DMS79 treated with DMSO at 0.1 percent for 48 hours (cell line): ENCODE results near the gene STXBP1.

ENCODE experiments used
- DNase-seq: peaks from one replicate; lab custom pipeline; 2025; lab: John Stamatoyannopoulos, UW

The STXBP1 gene

DNA sequence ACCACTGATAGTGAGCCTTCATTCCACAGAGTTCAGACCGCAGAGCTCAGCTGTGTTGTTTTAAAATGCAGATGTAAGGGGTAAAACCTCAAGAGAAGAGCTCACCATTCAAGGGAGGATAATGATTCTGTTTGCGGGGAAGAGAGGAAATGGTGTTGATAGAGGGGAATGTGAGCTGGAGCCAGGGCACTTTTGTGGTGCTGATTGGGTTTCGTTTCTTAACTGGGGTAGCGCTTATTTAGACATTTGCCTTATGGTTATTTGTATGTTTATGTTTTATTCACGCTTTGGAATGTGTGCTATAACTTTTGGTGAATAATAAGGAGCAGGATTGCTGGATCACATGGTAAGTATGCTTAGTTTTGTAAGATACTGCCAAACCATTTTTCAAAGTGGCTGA, 42.5 kb downstream of the STXBP1 start:
- DNase-seq = no peak

DNA sequence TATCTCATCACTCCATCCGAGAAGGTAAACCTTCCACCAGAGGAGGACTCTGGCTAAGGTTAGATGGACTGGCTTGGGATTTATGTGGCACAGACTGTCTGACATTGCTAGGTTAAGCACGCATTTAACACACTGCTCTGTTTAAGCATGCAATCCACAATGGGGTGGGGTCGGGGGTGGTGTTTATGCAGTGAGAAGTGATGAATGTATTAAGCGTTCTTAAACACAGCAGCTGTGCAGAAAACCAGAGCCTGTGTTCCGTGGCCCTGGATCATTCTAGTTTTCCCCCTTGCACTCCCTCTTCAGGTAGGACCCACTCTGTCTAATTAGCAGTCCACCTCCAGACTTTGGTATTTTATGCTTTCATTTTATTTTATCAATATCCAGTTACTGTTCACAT, 46.4 kb downstream of the STXBP1 start:
- DNase-seq = no peak

DNA sequence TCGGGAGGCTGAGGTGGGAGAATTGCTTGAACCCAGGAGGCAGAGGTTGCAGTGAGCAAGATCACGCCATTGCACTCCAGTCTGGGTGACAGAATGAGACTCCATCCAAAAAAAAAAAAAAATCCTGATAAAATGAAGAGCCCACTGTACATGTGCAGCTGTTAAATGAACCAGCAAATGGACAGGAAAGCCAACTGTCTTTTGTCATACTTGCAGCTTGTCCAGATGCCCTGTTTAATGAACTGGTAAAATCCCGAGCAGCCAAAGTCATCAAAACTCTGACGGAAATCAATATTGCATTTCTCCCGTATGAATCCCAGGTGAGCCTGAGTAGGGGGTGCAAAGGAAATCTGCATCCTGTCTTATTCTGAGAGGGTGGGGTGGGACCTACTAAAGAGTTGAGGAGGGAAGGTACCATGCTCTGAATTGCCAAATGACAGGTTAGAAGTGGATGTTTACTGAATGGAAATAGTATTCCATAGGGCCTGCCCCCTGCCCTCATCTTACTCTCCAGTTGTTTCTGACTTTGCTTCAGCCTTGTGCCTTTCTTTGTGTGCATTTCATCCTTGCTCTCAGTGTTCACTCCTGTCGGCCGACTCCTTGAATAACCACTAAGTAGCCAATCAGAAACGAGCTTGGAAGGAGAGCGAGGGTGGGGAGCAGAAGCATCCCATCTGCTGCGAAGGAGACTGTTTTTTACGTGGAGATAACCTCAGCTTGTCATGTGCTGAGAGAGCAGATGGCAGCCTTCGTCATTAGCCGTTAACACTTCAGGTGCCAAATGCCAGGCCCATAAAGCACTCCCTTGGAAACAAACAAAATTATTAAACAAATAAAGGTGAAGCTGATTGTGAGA, 49.0 kb downstream of the STXBP1 start:
- no peak for DNase-seq

DNA sequence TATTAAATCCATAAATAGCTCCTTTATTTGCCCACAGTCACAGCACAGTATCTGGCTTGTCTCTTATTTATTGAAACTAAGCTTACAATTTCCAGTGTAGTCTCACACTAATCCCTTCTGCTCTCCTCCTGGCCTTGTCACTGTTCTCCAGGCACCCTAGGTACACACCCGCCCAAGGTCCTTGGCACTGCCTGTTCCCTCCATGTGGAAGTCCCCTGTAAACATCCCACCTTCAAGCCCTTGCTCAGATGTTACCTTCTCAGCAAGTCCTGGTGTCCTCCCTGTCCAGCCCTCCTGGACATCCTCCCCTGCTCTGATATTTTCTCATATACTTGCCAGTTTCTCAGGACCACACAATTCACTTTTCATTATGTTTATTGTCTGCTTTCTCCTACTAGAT, 50.5 kb downstream of the STXBP1 start:
- no peak for DNase-seq

DNA sequence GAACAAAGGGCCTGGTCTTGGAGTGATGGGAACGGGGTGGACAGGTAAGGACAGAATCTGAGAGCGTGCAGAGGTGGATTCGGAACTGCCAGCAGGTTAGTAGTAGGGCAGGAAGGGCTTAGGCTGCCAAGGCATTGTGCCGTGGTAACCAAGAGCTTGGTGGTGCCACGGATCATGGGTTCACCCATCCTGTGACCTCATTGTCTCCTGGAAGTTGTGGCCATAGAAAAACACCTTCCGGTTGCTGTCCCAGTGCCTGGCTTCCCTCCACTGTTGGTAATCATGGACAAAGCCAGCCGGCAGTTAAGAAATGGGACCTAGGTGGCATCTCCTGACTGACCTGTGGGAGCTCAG, 52.2 kb downstream of the STXBP1 start:
- no peak for DNase-seq

DNA sequence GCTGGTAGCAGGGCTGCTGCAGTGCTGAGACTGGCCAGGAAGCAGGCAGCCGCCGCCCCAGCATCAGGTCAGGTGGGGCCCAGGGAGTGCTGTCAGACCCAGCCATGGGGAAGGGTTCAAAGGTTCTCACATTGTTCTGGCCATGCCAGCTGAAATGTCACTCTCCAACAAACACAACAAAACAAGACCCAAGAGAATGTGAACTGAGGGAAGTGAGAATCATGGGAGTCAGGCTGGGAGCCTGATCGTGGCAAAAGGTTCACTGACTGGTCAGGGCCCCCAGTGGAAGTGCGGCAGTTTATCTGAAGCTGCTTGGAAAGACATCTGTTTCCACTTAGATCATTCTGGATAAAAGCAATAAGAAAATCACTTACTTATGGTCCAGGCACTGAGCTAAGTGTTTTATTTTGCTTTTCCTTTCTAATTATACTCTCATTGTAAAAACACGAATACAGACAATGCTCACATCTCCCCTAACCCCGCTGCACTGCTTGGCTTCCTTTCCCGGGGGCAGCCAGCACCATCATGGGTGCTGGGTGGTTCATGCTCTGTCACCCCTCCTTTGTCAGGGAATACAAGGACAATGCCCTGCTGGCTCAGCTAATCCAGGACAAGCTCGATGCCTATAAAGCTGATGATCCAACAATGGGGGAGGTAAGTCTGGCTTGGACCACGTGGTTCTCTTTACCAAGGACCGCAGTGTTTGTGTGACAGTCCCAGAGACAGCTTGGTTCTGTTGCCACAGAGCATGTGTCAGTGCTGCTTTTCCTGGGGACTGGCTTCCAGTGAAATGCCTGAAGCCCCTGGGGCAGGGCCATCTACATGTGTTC, 52.8 kb downstream of the STXBP1 start:
- DNase-seq = no peak

DNA sequence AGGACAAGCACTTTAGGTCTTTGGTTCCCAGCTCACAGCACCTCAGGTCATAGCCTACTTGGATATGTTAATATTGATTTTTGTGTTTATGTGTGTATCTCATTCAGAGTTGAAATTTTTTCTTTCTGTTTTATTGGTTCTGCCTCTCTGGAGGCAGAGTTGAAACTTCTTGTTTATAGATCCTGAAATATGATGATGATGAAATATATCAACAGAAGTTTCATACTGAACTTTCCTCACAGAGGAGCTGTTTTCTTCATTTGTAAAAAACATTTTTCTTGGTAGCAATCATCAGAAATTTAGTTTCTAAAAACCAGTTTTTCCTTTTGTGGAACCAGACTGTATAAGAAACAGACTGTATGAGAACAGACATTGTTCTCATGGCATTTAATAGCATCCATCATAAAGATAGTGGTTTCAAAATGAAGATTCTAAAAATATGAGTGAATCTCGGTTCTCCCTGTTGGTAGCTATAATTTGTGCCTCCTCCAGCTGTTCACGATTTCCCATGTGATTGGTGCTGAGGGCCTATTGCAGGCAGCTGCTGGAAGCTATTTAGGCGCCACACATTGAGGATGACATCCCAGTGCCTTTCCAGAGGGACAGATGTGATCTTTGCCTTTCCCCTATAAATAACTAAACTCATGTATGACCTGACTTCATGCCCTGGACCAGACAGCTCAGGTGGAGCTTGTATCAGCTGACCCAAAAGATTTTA, 55.2 kb downstream of the STXBP1 start:
- no peak for DNase-seq

DNA sequence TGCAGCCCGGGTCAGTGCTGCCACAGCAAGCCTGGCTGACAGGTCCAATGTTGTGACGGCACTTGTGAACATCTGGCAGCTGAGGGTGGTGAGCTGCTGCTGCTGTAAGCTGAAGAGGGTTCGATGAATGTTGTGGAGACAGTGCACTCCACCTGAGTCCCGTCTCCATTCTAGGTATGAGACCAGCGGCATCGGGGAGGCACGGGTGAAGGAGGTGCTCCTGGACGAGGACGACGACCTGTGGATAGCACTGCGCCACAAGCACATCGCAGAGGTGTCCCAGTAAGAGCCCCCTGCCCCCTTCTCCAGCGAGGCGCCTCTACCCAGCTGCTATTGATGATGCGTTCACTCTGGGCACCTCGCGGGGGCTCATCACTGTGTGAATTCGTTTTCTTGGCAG, 55.8 kb downstream of the STXBP1 start:
- no peak for DNase-seq

DNA sequence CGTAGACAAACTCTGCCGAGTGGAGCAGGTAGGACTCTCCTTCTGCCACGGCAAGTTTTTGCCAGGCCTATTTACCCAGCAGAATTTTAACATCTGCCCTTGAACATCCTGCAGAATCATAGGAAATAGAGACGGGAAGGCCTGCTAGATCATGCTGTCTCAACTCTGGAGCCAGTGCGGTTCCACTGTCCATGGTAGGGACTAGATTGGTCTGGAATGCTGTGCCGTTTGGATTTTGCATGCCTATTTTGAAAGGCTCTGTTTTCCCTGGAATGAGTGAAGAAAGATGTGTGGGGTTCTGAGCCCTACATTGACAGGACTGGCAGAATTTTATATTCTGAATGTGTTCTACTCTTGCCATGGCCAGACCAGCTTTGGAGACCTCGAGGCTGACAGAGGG, 61.2 kb downstream of the STXBP1 start:
- DNase-seq = no peak

DNA sequence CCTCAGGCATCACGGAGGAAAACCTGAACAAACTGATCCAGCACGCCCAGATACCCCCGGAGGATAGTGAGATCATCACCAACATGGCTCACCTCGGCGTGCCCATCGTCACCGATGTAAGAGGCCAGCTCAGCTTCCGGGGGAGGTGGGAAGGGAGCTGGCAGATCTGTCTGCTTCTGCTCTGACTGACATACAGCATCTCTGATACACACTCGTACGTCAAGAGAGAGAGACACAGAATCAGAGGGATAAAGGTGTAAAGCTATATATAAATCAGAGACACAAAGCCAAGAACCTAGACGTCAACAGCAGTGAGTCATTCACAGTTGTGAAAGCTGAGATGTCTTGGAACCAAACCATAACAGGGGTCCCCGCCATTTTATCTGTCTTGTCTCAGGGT, 64.6 kb downstream of the STXBP1 start:
- no peak for DNase-seq

DNA sequence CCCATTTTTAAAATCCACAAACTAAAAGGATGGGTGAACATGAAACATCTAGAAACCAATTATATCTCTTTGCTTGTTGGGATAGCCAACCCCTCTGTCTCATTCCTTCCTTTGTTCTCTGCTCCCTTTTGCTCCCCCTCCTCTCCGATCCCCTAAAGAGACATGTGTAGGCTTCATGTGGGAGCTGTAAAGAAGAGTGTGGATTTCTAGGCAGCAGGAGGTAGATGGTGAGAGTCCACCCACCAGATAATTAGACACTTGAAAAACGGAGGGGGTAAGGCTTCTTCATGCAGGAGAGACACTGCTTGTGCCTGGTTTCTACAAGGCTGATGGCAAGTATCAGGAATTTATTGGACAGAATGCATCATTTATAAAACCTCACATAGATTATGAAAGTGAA, 67.4 kb downstream of the STXBP1 start:
- no peak for DNase-seq

DNA sequence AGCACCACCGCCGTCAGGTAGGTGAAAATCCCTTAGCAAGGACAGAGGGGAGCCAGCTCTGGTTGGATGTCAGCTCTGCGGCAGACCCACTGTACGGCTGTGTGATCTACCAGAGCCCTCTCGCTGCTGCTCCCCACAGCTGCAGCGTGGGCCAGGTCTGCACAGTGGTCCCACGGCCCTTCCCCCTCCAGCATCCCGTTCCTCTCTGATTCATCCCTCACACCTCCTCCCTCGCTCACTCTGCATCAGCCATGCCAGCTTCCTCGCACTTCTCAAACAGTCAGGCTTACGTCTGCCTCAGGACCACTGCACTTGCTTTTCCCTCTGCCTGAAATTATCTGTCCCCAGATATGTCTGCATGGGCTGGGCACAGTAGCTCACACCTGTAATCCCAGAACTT, 68.1 kb downstream of the STXBP1 start:
- no peak for DNase-seq

DNA sequence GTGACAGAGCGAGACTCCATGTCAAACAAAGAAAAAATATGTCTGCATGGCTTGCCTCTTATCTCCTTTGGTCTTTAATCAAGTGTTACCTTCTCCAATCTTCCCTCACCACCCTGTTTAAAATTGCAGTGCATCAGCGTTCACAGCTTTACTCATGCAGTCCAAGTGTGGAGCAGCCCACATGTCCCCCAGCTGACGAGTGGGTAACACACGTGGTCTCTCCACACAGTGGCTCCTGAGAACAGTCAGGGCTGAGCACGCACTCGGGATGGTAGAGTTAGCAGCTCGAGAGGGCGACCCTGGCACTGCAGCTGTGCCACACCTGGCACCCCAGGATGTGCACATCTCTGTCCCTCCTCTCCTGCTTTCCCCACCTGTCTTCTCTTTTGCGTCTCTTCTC, 68.8 kb downstream of the STXBP1 start:
- DNase-seq = no peak

DNA sequence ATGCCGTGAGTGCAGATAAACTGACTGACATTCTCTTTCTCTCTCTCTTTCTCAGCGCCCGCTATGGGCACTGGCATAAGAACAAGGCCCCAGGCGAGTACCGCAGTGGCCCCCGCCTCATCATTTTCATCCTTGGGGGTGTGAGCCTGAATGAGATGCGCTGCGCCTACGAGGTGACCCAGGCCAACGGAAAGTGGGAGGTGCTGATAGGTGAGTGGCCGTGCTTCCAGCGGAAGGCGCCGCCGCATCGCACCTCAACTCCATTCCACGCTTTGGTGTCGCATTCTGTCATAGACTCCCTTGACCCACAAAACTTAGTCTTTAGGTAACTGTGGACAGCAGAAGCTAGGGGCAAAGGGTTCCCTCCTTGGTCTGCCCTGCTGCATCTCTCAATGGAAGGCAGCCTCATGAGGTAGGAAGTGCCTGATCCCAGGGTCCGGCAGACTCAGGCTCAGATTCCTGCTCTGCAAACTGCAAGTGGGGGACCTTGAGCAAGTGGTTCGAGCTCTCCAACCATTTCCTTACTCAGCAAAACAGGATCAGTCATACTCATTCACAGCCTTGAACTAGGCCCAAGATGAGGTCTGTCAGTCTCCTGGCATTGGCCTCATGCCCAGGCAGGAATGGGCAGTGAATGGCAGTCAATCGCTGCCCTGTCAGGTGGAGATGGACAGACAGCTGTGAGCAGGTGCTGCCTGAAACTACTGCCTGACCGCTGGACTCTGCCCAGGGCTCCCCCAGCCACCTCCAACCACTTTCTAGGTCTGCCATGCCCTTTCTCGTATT, 70.5 kb downstream of the STXBP1 start:
- DNase-seq = no peak

DNA sequence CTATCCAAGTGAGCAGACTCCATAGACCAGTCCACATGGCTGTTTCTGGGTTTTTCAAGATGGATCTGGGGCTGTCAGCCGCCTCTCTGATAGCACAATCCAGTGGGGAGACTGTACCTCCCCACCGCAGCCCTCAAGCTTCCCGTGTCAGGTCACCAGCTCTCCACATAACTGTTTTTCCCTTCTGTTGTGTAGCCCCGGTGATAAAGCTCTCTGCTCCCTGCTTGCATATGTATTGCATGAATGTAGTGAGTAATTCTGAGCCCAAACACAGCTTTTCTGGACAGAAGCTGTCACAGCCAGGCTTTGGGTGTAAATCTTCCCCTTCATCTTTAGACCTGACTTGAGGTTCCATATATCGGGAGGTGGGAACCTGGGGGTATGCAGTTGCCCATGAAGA, 71.6 kb downstream of the STXBP1 start:
- DNase-seq = no peak

DNA sequence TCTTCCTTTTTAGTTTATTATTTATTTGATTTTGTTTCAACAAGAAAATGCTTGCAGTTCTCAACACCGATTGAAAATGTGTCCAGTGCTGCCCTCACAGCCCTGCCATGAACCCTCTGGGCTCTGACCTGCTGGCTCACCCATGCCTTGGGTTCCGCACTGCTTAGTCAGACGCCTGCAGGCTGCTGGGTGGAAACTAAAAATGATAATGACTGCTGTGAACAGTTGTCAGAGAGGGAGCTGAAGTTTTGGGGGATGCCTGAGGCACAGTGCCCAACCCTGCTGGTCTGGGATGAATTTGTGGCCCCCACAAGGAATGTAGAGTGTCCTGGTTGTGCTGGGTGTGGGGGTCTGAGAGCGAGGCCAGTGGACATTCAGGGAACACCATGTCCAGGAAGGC, 72.5 kb downstream of the STXBP1 start:
- DNase-seq = no peak

DNA sequence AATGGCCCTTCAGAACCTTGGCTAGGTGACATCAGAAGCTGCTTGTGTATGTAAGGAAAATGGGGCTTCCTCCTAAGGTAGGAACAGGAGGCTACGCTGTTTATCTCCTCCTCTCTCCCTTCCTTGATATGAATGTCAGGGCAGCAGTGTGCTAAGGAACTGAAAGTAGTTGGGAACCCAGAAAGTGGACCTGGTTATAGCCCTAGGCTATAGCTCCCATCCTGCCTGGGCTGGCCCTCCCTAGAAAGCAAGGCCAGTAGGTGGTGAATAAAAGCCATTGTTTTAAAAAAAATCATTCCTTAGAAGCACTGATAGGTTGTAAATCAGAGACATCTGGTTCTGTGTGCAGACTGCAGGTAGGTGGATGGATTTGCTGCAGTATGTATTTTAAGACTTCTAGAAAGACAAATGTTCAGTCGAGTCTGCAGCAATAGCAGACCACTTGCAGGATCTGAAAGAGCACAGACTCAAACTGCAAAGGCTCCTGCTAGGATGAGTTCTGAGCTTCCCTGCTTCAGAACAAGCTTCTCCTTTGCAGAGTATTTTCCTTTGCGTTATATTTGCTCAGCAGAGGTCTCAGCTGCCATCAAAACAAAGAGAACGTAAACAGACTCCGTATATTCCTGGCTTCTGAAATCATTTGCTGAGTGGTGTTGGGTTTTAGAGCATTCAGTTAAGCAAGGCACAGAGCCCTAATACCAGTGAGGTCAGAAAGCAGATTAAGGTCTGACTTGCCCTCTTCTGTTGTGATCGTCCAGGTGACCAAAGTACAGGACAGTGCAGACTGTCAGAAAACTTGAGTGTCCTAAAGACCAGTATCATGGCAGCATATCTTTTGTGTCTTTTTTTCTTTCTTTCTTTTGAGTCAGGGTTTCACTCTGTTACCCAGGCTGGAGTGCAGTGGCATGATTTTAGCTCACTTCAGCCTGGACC, 74.7 kb downstream of the STXBP1 start:
- DNase-seq = no peak

DNA sequence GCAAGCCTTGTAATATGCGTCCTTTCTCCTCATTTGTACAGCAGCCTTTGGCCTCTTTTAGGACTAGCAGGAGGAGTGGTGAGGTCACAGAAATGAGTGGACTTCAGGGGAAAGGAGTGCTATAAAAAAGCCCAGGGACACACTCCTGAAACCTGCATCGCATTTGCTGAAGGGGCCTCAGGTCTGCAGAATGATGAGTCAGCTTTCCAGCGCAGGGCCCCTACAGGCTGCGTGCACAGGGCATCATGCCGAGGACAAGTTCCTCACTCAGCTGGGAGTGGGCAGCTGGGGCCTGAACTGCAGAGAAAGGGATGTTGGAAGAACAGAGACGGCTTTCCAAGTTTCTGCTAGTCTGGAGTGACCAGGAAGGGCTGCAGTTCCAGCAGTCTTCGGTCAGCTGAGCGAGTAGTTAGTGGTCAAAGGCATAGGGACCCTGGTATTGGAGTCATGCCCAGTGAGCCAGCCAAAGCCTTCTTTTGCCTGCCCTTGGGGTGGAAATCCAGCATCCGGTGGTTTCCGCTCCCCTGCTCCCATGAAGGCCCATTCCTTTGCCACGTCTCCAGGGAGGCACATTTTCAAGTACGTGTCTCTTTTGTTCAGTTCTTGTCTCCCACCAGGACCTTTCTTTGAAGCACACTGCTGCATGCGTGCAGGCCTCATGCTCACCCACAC, 77.4 kb downstream of the STXBP1 start:
- DNase-seq = no peak

DNA sequence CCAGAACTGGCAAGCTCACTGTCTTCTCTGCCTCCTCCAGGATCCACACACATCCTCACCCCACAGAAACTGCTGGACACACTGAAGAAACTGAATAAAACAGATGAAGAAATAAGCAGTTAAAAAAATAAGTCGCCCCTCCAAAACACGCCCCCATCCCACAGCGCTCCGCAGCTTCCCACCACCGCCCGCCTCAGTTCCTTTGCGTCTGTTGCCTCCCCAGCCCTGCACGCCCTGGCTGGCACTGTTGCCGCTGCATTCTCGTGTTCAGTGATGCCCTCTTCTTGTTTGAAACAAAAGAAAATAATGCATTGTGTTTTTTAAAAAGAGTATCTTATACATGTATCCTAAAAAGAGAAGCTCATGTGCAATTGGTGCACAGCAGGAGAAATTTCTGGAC, 78.7 kb downstream of the STXBP1 start:
- DNase-seq = no peak

DNA sequence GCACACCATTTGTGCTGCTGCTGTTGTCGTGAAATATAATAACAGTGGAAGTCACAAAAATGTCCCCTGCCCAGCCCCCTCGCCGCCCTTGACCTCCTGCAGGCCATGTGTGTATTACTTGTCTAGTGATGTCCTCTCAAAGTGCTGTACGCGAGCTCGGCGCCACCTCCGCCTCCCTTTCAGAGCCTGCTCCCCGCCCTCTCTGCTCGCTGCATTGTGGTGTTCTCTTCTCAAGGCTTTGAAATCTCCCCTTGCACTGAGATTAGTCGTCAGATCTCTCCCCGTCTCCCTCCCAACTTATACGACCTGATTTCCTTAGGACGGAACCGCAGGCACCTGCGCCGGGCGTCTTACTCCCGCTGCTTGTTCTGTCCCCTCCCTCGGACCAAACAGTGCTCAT, 80.0 kb downstream of the STXBP1 start:
- no peak for DNase-seq
